HFF-Myc (cell line): ENCODE measurements around the gene NUFIP2.
A peak's percentile ranks its signal among the peaks of the same experiment; 100 is the strongest.

Experiments
- DNase-seq: peaks from one replicate; pipeline ENCODE4 v3.0.0-alpha.2; 2011; ENCODE audit warnings: low read depth; ENCODE audit errors: extremely low read depth
- H3K4me3 ChIP-seq: replicated peaks from 2 replicates; pipeline ENCODE4 v1.5.1; 2011; ENCODE audit warnings: low read depth, mild to moderate bottlenecking, control low read depth, low read length
- TF ChIP-seq, protein P1 (sequence below): IDR thresholded peaks from 2 replicates; pipeline ENCODE4 v1.5.1; 2012; ENCODE audit warnings: mild to moderate bottlenecking, low read depth, low read length, control low read depth; ENCODE audit errors: missing control alignments

The NUFIP2 gene

DNA sequence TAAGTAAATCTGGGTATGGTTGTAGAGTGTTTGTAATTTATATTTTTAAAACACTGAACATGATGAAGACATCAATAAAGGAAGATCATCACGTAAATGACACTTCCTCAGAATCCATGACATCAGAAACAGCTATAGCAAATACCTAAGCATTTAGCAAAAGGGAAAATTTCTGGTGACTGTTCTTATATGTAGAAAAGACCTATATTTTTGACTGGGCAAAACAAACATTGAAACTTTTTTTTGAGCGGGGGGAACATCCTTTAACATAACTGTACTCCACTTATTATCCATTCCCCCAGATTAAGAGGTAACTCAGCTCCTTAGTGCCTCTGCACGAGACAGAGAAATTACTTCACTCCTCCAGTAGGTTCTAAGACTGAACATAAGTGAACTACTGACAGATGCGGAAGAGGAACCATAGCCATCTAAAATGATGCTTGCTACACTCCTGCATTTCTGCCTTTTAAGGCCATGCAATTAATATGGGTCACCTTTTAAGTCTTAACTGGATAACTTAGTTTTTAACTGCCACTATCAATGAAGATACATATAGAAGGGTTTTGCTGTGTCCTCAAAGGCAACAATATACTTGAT lies 37.9 kb downstream of the NUFIP2 start:
- H3K4me3 ChIP-seq: no peak overlapping the region
- TF ChIP-seq, protein P1, sequence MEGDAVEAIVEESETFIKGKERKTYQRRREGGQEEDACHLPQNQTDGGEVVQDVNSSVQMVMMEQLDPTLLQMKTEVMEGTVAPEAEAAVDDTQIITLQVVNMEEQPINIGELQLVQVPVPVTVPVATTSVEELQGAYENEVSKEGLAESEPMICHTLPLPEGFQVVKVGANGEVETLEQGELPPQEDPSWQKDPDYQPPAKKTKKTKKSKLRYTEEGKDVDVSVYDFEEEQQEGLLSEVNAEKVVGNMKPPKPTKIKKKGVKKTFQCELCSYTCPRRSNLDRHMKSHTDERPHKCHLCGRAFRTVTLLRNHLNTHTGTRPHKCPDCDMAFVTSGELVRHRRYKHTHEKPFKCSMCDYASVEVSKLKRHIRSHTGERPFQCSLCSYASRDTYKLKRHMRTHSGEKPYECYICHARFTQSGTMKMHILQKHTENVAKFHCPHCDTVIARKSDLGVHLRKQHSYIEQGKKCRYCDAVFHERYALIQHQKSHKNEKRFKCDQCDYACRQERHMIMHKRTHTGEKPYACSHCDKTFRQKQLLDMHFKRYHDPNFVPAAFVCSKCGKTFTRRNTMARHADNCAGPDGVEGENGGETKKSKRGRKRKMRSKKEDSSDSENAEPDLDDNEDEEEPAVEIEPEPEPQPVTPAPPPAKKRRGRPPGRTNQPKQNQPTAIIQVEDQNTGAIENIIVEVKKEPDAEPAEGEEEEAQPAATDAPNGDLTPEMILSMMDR: no peak

DNA sequence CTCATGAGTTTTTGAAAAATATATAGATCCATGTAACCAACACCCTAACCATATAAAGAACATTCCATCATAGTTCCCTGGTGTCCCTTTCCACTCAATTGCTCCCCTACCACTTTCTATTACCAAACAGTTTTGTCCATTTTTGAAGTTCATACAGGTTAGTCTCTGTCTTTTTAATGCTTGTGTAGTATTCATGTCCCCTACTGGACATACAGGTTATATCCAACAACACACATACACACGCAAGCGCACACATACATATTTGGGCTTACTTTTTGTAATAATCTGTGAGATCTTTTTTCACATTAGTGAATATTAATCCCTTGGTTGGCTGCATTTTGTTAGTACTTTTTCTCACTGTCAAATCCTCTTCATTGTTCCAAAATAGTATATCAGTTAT lies 40.9 kb downstream of the NUFIP2 start:
- DNase-seq: no peak
- H3K4me3 ChIP-seq: no peak overlapping the region
- TF ChIP-seq, protein P1: no peak

More for the DNA sequence above, 37.9 kb downstream of the NUFIP2 start:
- DNase-seq: no peak

DNA sequence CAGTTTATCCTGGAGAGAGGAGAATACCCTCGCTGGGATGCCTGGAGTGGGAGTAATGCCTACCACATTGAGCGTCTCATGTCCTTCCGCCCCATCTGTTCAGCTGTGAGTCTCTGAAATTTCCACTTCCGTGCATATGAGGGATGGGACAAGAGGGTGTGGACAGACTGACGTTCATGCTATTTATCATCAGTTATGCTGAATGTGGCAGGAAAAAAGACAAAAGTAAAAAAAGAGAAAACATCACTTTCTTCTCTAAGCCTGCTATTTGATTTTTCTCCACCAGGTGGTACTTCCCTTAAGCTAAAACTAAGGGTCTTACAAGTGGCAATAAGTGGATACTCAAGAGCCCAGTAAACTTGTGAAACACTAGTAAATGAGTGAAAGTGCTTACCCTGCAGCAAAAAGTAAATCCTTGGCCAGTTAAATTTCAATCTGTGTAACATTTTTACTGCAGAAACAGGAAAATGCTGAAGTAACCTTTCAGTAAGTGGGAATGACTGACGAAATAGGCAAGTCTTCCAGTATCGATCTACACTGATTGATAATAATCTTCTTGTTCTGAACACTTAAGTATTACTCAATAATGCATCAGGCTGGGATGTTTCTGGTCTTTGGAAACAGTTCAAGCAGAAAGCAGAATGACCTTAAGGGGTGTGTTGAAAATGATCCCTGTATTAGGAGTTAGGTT lies 41.7 kb downstream of the NUFIP2 start:
- TF ChIP-seq, protein P1: peak; percentile 45
- DNase-seq: peak; percentile 12
- H3K4me3 ChIP-seq: no peak overlapping the region

DNA sequence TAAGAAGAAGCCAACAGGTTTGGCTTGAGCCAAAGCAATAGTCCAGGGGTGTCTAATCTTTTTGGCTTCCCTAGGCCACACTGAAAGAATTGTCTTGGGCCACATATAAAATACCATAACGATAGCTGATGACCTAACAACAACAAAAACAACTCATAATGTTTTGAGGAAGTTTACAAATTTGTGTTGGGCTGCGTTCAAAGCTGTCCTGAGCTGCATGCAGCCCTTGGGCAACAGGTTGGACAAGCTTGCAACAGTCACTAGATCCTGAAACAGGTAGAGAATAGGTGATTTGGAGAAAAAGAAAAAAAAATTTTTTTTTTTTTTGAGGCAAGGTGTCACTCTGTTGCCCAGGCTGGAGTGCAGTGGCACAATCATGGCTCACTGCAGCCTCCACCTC lies 42.8 kb downstream of the NUFIP2 start:
- no peak for DNase-seq
- no peak overlapping the region for H3K4me3 ChIP-seq
- TF ChIP-seq, protein P1: no peak

DNA sequence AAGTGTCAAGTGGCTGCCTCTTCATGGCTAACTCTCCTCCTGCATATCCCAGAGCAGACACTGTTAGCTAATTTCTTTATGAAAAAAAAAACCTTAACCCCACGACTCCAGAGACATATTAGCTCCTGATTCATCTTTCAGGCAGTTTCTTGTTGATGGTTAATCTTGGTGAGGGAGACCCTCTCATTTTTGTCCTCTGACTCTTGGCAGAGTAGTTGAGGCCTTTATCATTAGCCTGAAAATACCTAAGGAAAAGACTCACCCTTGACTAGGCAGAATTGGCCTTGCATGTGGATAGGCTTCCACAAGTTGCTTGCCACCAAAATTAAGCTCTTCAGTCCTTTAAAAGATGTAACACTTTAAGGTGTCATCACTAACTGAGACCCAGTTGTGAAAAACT lies 43.3 kb downstream of the NUFIP2 start:
- TF ChIP-seq, protein P1: no peak
- no peak for DNase-seq
- no peak overlapping the region for H3K4me3 ChIP-seq

DNA sequence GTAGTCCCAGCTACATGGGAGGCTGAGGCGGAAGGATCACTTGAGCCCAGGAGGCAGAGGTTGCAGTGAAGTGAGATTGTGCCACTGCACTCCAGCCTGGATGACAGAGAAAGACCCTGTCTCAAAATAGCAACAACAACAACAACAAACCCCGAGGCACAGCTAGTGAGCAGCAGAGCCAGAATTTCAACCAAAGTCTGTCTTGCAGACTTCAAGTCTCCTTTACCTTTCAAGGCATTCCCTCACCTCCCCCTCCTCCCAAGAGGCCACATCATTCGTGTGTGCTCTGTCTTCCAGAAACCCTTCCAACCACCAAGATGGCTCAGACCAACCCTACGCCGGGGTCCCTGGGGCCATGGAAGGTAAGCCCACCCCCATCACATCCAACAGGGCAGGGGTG lies 45.1 kb downstream of the NUFIP2 start:
- DNase-seq: no peak
- TF ChIP-seq, protein P1: no peak

More for the DNA sequence above, 45.1 kb downstream of the NUFIP2 start:
- H3K4me3 ChIP-seq: no peak overlapping the region
